C4-2B (cell line): ENCODE measurements around the gene TMEM238.

Experiments
- ZFX ChIP-seq: fragments of 450-650 bp; IDR thresholded peaks from 2 replicates; pipeline ENCODE4 v1.6.1; 2017
- TF ChIP-seq, protein P1 (sequence below): fragments of 450-650 bp; conservative IDR thresholded peaks from 2 replicates; pipeline ENCODE4 v1.5.1; 2017; ENCODE audit warnings: mild to moderate bottlenecking

DNA sequence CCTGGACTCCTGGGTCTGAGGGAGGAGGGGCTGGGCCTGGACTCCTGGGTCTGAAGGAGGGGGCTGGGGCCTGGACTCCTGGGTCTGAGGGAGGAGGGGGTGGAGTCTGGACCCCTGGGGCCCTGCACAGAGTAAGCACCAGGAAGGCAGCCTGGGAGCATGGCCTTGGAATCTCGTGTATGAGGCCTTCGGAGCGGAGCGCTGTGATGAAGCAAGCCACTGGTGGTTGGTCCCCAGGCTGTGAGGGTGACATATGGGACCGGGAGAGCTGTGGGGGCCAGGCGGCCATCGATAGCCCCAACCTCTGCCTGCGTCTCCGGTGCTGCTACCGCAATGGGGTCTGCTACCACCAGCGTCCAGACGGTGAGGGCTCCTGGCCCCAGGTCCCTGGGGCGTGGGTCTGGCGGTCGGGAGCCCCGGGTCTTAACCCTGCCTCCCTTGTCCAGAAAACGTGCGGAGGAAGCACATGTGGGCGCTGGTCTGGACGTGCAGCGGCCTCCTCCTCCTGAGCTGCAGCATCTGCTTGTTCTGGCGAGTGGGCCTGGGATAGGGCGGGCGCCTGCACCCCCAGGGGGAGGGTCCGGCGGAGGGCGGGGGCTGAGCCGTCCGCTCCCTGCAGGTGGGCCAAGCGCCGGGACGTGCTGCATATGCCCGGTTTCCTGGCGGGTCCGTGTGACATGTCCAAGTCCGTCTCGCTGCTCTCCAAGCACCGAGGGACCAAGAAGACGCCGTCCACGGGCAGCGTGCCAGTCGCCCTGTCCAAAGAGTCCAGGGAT, 6.5 kb downstream of the TMEM238 start:
- TF ChIP-seq, protein P1, sequence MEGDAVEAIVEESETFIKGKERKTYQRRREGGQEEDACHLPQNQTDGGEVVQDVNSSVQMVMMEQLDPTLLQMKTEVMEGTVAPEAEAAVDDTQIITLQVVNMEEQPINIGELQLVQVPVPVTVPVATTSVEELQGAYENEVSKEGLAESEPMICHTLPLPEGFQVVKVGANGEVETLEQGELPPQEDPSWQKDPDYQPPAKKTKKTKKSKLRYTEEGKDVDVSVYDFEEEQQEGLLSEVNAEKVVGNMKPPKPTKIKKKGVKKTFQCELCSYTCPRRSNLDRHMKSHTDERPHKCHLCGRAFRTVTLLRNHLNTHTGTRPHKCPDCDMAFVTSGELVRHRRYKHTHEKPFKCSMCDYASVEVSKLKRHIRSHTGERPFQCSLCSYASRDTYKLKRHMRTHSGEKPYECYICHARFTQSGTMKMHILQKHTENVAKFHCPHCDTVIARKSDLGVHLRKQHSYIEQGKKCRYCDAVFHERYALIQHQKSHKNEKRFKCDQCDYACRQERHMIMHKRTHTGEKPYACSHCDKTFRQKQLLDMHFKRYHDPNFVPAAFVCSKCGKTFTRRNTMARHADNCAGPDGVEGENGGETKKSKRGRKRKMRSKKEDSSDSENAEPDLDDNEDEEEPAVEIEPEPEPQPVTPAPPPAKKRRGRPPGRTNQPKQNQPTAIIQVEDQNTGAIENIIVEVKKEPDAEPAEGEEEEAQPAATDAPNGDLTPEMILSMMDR = no peak
- no peak for TF ChIP-seq ZFX
